Measurements from ENCODE around the gene SYNM.

SYNM gene

DNA sequence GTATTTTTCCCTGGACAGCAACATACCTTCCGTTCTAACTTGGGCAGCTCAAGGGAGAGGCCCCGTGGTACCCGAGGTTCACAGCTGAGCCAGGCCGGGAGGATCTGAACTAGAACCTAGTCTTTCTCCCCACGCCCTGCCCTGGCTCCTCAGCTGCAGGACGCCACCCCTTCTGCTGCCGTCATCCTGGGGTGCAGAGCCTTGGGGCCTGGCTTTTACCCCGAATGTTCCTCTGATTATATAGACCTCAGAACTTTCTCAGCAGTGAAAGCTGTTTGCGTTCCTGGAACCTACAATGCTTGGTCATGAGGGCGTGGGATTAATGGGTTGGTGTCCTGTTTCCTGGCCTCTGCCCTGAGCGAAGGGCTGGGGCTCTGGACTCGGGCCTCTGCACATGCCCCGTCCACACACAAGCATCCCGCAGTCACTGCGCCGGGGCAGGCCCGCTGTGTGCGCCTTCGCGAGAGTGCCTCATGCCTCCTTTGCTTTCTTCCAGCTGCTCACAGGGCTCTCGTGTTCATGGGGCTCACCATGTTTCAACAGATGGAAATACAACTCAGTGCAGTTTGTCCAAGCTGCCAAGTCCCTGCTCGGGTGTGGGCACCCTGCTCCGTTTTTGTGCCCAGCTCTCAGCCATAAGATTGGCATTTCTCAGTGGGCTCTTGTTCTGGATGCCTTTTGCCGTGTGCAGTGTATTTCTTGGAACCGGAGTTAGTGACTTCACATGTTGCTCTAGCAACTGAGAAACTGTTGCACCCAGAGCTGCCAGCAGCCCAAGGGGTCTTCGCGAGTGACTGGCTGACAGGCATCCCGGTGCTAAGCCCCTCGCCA lies 20.4 kb downstream of the SYNM start:
- H3K27ac ChIP-seq: no peak overlapping the region
- no peak overlapping the region for H2AFZ ChIP-seq (ENCODE audit: low read depth)
- TF ChIP-seq, protein P1, sequence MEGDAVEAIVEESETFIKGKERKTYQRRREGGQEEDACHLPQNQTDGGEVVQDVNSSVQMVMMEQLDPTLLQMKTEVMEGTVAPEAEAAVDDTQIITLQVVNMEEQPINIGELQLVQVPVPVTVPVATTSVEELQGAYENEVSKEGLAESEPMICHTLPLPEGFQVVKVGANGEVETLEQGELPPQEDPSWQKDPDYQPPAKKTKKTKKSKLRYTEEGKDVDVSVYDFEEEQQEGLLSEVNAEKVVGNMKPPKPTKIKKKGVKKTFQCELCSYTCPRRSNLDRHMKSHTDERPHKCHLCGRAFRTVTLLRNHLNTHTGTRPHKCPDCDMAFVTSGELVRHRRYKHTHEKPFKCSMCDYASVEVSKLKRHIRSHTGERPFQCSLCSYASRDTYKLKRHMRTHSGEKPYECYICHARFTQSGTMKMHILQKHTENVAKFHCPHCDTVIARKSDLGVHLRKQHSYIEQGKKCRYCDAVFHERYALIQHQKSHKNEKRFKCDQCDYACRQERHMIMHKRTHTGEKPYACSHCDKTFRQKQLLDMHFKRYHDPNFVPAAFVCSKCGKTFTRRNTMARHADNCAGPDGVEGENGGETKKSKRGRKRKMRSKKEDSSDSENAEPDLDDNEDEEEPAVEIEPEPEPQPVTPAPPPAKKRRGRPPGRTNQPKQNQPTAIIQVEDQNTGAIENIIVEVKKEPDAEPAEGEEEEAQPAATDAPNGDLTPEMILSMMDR (conservative IDR thresholded peaks at IDR 0.05; ENCODE audit: low read depth, low read length): no peak
- H3K4me2 ChIP-seq: no peak overlapping the region
- H3K9ac ChIP-seq: no peak overlapping the region
- no peaks in the 10 kb centered on the region for H4K20me1 ChIP-seq (ENCODE audit: insufficient read depth)
- H3K4me1 ChIP-seq (ENCODE audit: low read depth, poor library complexity, severe bottlenecking): peaks cover 24% of the 10 kb centered on the region
- H3K4me3 ChIP-seq (IDR thresholded peaks at IDR 0.05; ENCODE audit: insufficient read depth, low read depth, low read length): no peak overlapping the region
- H3K27me3 ChIP-seq (ENCODE audit: insufficient read depth, low read depth): no peaks in the 10 kb centered on the region
- H3K36me3 ChIP-seq (ENCODE audit: insufficient read depth): no peaks in the 10 kb centered on the region
- no peaks in the 10 kb centered on the region for H3K79me2 ChIP-seq (ENCODE audit: insufficient read depth, low read depth)

DNA sequence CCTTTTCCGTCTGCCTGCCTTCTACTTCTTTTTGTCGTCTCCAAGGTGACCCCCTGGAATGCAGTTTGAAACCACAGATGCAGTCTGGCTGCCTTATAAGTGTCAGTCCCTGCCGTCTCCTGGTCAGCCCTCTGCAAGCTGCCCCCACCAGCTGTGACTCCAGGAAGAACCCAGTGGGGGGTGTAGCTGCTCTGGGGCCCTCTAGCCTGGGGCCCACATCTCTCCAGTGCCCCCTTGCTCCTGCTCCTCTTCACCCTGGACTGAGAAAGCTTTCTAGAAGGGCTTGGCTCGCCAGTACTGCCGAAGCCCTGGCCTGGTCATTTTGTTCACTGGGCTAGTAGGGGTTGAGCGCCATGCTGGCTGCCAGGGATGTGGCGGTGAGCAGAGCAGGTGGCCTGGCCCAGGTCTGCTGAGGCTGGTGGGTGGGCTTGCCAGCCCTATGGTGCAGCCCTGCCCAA lies 21.3 kb downstream of the SYNM start:
- peaks cover 24% of the 10 kb centered on the region for H3K4me1 ChIP-seq (ENCODE audit: low read depth, poor library complexity, severe bottlenecking)
- TF ChIP-seq, protein P1 (conservative IDR thresholded peaks at IDR 0.05; ENCODE audit: low read depth, low read length): no peak
- no peak overlapping the region for H3K4me2 ChIP-seq
- H3K9ac ChIP-seq: no peak overlapping the region
- H3K36me3 ChIP-seq (ENCODE audit: insufficient read depth): no peaks in the 10 kb centered on the region
- H3K79me2 ChIP-seq (ENCODE audit: insufficient read depth, low read depth): no peaks in the 10 kb centered on the region
- no peaks in the 10 kb centered on the region for H3K27me3 ChIP-seq (ENCODE audit: insufficient read depth, low read depth)
- no peak overlapping the region for H2AFZ ChIP-seq (ENCODE audit: low read depth)
- H3K27ac ChIP-seq: no peak overlapping the region
- no peaks in the 10 kb centered on the region for H4K20me1 ChIP-seq (ENCODE audit: insufficient read depth)
- H3K4me3 ChIP-seq (IDR thresholded peaks at IDR 0.05; ENCODE audit: insufficient read depth, low read depth, low read length): no peak overlapping the region

DNA sequence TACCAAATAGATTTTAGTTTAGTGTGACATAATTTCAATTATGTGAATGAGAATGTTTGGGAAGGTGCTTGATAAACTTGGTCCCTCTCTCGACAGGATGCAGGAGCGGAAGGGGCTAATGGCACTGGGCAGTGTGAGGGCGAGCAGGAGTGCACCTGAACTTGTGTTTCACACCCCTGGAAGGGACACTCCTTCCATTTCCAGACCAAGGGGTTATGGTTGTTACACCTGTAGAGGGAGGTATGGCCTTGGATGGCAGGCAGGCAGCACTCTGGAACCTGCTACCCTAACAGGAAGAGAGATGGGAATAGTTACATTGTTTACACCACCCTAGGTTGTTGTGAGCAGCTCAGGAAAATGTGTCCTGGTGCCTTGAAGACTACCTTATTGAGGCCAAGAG lies 22.1 kb downstream of the SYNM start:
- H3K36me3 ChIP-seq (ENCODE audit: insufficient read depth): no peaks in the 10 kb centered on the region

DNA sequence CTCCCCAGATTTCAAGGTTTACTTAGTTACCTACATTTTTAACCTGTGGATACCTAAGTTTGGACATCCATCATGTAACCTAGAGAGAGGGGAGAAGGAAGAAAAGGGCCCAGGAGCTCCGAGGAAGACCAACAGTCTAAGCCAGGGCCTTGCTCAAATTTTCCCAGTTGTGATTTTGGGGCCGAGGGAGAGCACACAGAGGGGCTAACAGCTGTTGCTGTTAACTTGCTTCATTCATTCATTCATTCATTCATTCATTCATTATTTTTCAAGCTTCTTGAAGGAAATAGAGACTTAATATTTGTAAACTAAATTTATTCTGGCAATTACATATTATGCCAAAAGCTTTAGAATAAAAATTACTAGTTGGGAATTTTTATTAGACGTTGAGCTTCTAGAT lies 22.9 kb downstream of the SYNM start:
- peaks cover 24% of the 10 kb centered on the region for H3K4me1 ChIP-seq (ENCODE audit: low read depth, poor library complexity, severe bottlenecking)
- no peaks in the 10 kb centered on the region for H4K20me1 ChIP-seq (ENCODE audit: insufficient read depth)
- H3K79me2 ChIP-seq (ENCODE audit: insufficient read depth, low read depth): no peaks in the 10 kb centered on the region
- TF ChIP-seq, protein P1 (conservative IDR thresholded peaks at IDR 0.05; ENCODE audit: low read depth, low read length): no peak
- H3K9ac ChIP-seq: no peak overlapping the region
- H3K27ac ChIP-seq: no peak overlapping the region
- no peaks in the 10 kb centered on the region for H3K36me3 ChIP-seq (ENCODE audit: insufficient read depth)
- H3K27me3 ChIP-seq (ENCODE audit: insufficient read depth, low read depth): no peaks in the 10 kb centered on the region
- H3K4me2 ChIP-seq: no peak overlapping the region
- no peak overlapping the region for H3K4me3 ChIP-seq (IDR thresholded peaks at IDR 0.05; ENCODE audit: insufficient read depth, low read depth, low read length)
- no peak overlapping the region for H2AFZ ChIP-seq (ENCODE audit: low read depth)

More for the DNA sequence above, 22.1 kb downstream of the SYNM start:
- H2AFZ ChIP-seq (ENCODE audit: low read depth): no peak overlapping the region
- H3K79me2 ChIP-seq (ENCODE audit: insufficient read depth, low read depth): no peaks in the 10 kb centered on the region
- H3K4me2 ChIP-seq: no peak overlapping the region
- TF ChIP-seq, protein P1 (conservative IDR thresholded peaks at IDR 0.05; ENCODE audit: low read depth, low read length): no peak
- H3K27ac ChIP-seq: no peak overlapping the region
- H3K9ac ChIP-seq: no peak overlapping the region
- no peaks in the 10 kb centered on the region for H4K20me1 ChIP-seq (ENCODE audit: insufficient read depth)
- peaks cover 24% of the 10 kb centered on the region for H3K4me1 ChIP-seq (ENCODE audit: low read depth, poor library complexity, severe bottlenecking)
- H3K27me3 ChIP-seq (ENCODE audit: insufficient read depth, low read depth): no peaks in the 10 kb centered on the region
- H3K4me3 ChIP-seq (IDR thresholded peaks at IDR 0.05; ENCODE audit: insufficient read depth, low read depth, low read length): no peak overlapping the region
